CD4-positive, alpha-beta memory T cell (primary cell): ENCODE measurements around the gene PHGDH. TPM values are rescaled to one million over a fixed set of nuclear protein-coding genes. Genes with fewer than 3 reads are reported as not detected.

Source experiments
- CTCF ChIA-PET: fragments of 350-600 bp; sonication (Branson Sonifier 250); formaldehyde crosslinking; loops from one replicate; lab custom pipeline; 2021; ENCODE audit warnings: inconsistent platforms; ENCODE audit not compliant: partially characterized antibody; lab: Charles Lee
- POLR2A ChIA-PET: fragments of 350-600 bp; sonication (Branson Sonifier 250); formaldehyde crosslinking; loops from one replicate; lab custom pipeline; 2021; ENCODE audit not compliant: partially characterized antibody; lab: Charles Lee
- DNase-seq, 5 donors: peaks; one replicate each; pipeline versions ENCODE4 v3.0.0 to v3.0.0-alpha.2; 2020 to 2022; ENCODE audit warnings: mixed read lengths in 1 of 5
- H3K27ac ChIP-seq: one replicate; pipeline ENCODE4 v1.7.0; 2013; ENCODE audit warnings: low read depth, low read length
- H3K27me3 ChIP-seq: 2 replicates; pipeline ENCODE4 v1.7.0; 2013; ENCODE audit warnings: mild to moderate bottlenecking, low read length, moderate library complexity; ENCODE audit not compliant: insufficient read depth
- H3K36me3 ChIP-seq: 2 replicates; pipeline ENCODE4 v1.7.0; 2013; ENCODE audit warnings: mild to moderate bottlenecking, low read length, moderate library complexity; ENCODE audit not compliant: insufficient read depth
- H3K4me1 ChIP-seq: 2 replicates; pipeline ENCODE4 v1.7.0; 2013; ENCODE audit warnings: mild to moderate bottlenecking, low read length, moderate library complexity; ENCODE audit not compliant: insufficient read depth
- H3K4me3 ChIP-seq, 2 donors: one replicate each; pipeline ENCODE4 v1.7.0; 2013; ENCODE audit warnings: low read length in 2 of 2, mild to moderate bottlenecking in 1 of 2
- H3K9me3 ChIP-seq, 2 donors: one replicate each; pipeline ENCODE4 v1.7.0; 2013; ENCODE audit warnings: low read length in 2 of 2, control low read depth in 1 of 2; ENCODE audit not compliant: control insufficient read depth in 1 of 2
- H3K27ac Mint-ChIP-seq, 7 donors: one replicate each; pipeline ENCODE4 v1.8.0; 2020 to 2021; ENCODE audit warnings: mixed read lengths in 7 of 7, mild to moderate bottlenecking in 6 of 7, inconsistent platforms in 3 of 7, moderate library complexity in 3 of 7
- H3K27me3 Mint-ChIP-seq, 2 donors: one replicate each; pipeline ENCODE4 v1.8.0; 2020 to 2021; ENCODE audit warnings: mixed read lengths in 2 of 2
- H3K36me3 Mint-ChIP-seq, 2 donors: one replicate each; pipeline ENCODE4 v1.8.0; 2020 to 2021; ENCODE audit warnings: mixed read lengths in 2 of 2, inconsistent platforms in 1 of 2, mild to moderate bottlenecking in 1 of 2
- H3K4me1 Mint-ChIP-seq, 4 donors: one replicate each; pipeline ENCODE4 v1.8.0; 2020 to 2021; ENCODE audit warnings: mixed read lengths in 4 of 4, mild to moderate bottlenecking in 1 of 4
- H3K4me3 Mint-ChIP-seq, 8 donors: one replicate each; pipeline ENCODE4 v1.8.0; 2020 to 2021; ENCODE audit warnings: mixed read lengths in 8 of 8, mild to moderate bottlenecking in 7 of 8, moderate library complexity in 6 of 8, inconsistent platforms in 3 of 8
- H3K9me3 Mint-ChIP-seq, 8 donors: one replicate each; pipeline ENCODE4 v1.8.0; 2020 to 2021; ENCODE audit warnings: mixed read lengths in 8 of 8, mild to moderate bottlenecking in 5 of 8, inconsistent platforms in 3 of 8, moderate library complexity in 1 of 8
- intact Hi-C: fragments of 100-400 bp; cut with micrococcal nuclease; formaldehyde crosslinking; loops from one replicate; pipeline ENCODE4 v1.15.1; 2023
- polyA plus RNA-seq, 2 donors: library from polyadenylated mRNA; unstranded; fragments of 300-500 nt; fragmentation: Illumina TruSeq; gene quantifications; one replicate each; pipeline ENCODE4 v1.2.3, GENCODE V29; 2021
- total RNA-seq, 2 experiments: library from RNA; stranded (reverse); gene quantifications; one replicate each; pipeline ENCODE4 v1.2.3, GENCODE V29; 2021

PHGDH gene
- total and polyA plus RNA-seq, 4 experiments from 2014 or later: 1.5 to 3.1 (median 2.7) TPM

DNA sequence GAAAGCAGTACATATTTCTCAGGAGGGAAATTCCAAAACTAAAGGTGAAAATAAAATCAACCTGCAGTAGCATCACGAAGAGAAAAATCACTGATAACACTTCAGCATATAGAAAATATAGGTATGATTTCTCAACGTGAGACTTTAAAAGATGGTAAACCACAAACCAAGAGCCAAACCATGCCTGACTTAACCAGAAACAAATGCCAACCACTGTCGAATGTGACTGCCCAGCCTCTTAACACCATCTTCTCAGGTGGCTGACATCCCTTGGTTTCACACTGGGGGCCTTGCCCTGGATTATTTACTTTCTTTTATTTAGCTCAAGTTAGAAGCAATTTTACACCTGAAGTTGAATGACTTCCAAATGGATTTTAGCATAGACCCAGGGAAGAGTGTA is 46.9 kb downstream of the PHGDH start:
- no peaks in the 10 kb centered on the region for H3K36me3 ChIP-seq
- CTCF ChIA-PET: no interaction called here
- POLR2A ChIA-PET: no interaction called here
- no peaks in the 10 kb centered on the region for H3K9me3 Mint-ChIP-seq
- no peak overlapping the region for H3K27ac ChIP-seq
- no peaks in the 10 kb centered on the region for H3K27me3 ChIP-seq
- no peaks in the 10 kb centered on the region for H3K4me1 Mint-ChIP-seq
- no peaks in the 10 kb centered on the region for H3K9me3 ChIP-seq
- H3K36me3 Mint-ChIP-seq: no peaks in the 10 kb centered on the region
- no peaks in the 10 kb centered on the region for H3K4me1 ChIP-seq
- no peak overlapping the region for H3K4me3 ChIP-seq
- intact Hi-C loops: no loop called here
- DNase-seq: no peak
- no peak overlapping the region for H3K4me3 Mint-ChIP-seq
- H3K27me3 Mint-ChIP-seq: peaks cover 3 to 9% of the 10 kb centered on the region in 2 donors
- H3K27ac Mint-ChIP-seq: no peak overlapping the region

DNA sequence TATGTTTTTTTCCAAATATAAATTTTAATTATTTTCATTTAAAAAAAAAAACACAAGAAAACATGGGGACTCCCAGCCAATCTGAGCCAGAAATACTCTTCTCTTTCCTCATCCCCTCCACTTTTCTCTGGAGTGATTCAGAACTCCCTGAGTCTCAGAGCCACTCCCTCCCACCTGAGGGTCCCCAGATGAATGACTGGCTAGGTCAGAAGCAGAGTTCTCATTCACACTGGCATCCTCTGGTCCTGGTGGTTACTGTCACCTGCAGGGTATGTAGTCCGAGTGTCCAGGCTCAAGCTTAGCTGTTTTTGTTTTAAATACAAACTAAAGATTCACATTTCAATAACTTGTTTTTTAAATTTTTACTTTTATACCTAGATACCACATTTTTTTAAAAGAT is 50.7 kb downstream of the PHGDH start:
- Mint-ChIP-seq H3K27ac (no peak overlapping the region), H3K27me3 (peaks cover 13 to 15% of the 10 kb centered on the region in 2 donors), H3K36me3 (no peaks in the 10 kb centered on the region), H3K9me3 (no peaks in the 10 kb centered on the region), H3K4me1 (no peaks in the 10 kb centered on the region), H3K4me3 (no peak overlapping the region)
- Histone ChIP-seq H3K27me3 (no peaks in the 10 kb centered on the region), H3K36me3 (no peaks in the 10 kb centered on the region), H3K9me3 (no peaks in the 10 kb centered on the region), H3K4me1 (no peaks in the 10 kb centered on the region), H3K4me3 (no peak overlapping the region), H3K27ac (no peak overlapping the region)
- CTCF ChIA-PET: no interaction called here
- DNase-seq: no peak
- intact Hi-C loops: no loop called here
- POLR2A ChIA-PET: no interaction called here

DNA sequence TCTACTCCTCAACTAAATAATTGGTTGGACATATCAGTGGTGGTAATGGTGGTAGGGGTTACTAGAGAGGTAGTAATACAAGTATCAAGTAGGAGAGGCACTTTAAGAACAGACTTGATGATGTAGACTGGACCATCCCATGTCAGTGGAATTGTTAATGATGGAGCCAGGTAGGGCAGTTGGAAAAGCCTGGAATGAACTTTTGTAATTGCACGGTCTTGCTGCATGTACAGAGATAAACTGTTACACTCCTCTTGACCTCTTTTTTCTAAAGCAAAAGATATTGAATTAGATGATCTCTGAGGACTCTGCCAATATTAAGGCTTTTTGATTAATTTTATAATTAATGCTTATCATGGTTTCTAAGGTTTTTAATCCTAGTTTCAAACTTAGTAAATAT is 51.2 kb downstream of the PHGDH start:
- Histone ChIP-seq H3K9me3 (no peaks in the 10 kb centered on the region), H3K4me1 (no peaks in the 10 kb centered on the region), H3K27me3 (no peaks in the 10 kb centered on the region), H3K4me3 (no peak overlapping the region), H3K36me3 (no peaks in the 10 kb centered on the region), H3K27ac (no peak overlapping the region)
- Mint-ChIP-seq H3K27me3 (peaks cover 13 to 17% of the 10 kb centered on the region in 2 donors), H3K4me1 (no peaks in the 10 kb centered on the region), H3K9me3 (no peaks in the 10 kb centered on the region), H3K4me3 (no peak overlapping the region), H3K36me3 (no peaks in the 10 kb centered on the region), H3K27ac (no peak overlapping the region)
- no peak for DNase-seq
- intact Hi-C loops: no loop called here
- ChIA-PET CTCF (no interaction called here), POLR2A (no interaction called here)

DNA sequence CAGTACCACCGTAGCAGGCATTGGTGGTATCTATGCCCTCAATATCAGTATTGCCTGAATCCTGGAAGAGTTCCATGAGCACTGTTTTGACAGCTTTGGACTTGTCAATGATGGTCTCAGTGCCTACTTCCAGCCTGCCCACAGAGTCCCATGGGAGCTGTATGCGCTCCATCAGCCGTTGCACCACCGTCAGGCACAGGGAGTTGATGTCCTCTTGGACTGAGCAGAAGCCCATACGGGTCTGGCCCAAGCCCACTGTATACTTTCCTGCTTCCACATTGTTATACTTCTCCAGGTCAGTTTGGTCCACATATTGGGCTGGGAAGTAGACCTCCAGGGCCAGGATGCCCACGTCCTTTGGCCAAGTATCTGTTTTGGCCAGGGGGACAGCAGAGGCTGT is 52.5 kb downstream of the PHGDH start:
- H3K27me3 Mint-ChIP-seq: peaks cover 11 to 17% of the 10 kb centered on the region in 2 donors
- H3K36me3 ChIP-seq: no peaks in the 10 kb centered on the region
- POLR2A ChIA-PET: no interaction called here
- H3K36me3 Mint-ChIP-seq: no peaks in the 10 kb centered on the region
- H3K27ac Mint-ChIP-seq: no peak overlapping the region
- intact Hi-C loops: no loop called here
- H3K4me3 ChIP-seq: no peak overlapping the region
- H3K9me3 Mint-ChIP-seq: no peaks in the 10 kb centered on the region
- no peaks in the 10 kb centered on the region for H3K27me3 ChIP-seq
- H3K4me1 Mint-ChIP-seq: no peaks in the 10 kb centered on the region
- no peaks in the 10 kb centered on the region for H3K4me1 ChIP-seq
- CTCF ChIA-PET: interaction anchor here (2.1 kb wide), 1 partner anchor 45 kb away, joined by 4 read pairs; no protein-coding TSS in a partner anchor
- H3K27ac ChIP-seq: no peak overlapping the region
- H3K4me3 Mint-ChIP-seq: no peak overlapping the region
- no peaks in the 10 kb centered on the region for H3K9me3 ChIP-seq
- no peak for DNase-seq

DNA sequence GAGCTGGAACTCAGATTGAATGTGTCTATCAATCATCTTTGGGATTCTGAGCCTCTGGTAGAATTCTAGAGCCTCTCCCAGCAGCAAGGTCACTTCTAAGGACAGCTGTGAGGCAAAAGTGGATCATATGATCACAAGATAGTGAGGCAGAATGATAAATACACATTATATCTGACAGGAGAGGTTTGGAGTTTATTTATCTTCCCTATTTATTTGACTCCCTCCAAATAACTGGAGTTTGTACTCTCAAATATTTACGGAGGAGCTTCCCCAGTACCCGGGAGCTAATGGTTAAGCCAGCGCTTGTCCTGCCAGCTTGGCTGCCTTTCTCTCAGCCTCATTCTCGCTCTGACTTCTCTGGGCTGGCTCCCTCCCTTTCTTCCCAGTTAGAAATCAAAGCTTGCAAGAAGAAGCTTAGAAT is 54.6 kb downstream of the PHGDH start:
- Mint-ChIP-seq H3K36me3 (no peaks in the 10 kb centered on the region), H3K27ac (no peak overlapping the region), H3K27me3 (peaks cover 8 to 14% of the 10 kb centered on the region in 2 donors), H3K4me1 (no peaks in the 10 kb centered on the region), H3K9me3 (no peaks in the 10 kb centered on the region), H3K4me3 (no peak overlapping the region)
- Histone ChIP-seq H3K27ac (no peak overlapping the region), H3K36me3 (no peaks in the 10 kb centered on the region), H3K9me3 (no peaks in the 10 kb centered on the region), H3K4me3 (no peak overlapping the region), H3K4me1 (no peaks in the 10 kb centered on the region), H3K27me3 (no peaks in the 10 kb centered on the region)
- intact Hi-C loops: no loop called here
- ChIA-PET POLR2A (no interaction called here), CTCF (no interaction called here)
- no peak for DNase-seq

DNA sequence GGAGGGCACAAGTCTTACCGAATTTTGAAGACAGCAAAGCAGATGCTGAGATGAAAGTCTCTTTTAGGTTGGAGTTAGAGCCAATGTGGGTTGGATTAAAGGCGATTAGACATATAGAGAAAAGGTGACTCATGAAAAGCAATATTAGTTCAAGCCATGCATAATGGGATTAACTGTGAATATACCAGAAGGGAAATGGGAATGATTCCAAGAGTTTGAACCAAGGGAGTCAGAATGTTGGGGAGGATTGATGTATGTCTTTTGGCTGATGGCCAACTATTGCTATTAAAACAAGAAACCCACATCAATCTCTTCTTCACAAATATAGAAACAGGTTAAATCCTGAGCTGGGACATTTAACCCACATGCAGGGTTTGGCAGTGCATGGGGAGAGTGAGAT is 55.8 kb downstream of the PHGDH start:
- CTCF ChIA-PET: no interaction called here
- Histone ChIP-seq H3K9me3 (no peaks in the 10 kb centered on the region), H3K4me1 (no peaks in the 10 kb centered on the region), H3K36me3 (no peaks in the 10 kb centered on the region), H3K4me3 (no peak overlapping the region), H3K27ac (no peak overlapping the region), H3K27me3 (no peaks in the 10 kb centered on the region)
- Mint-ChIP-seq H3K27ac (no peak overlapping the region), H3K4me3 (no peak overlapping the region), H3K27me3 (peaks cover 8 to 14% of the 10 kb centered on the region in 2 donors), H3K36me3 (no peaks in the 10 kb centered on the region), H3K9me3 (no peaks in the 10 kb centered on the region), H3K4me1 (no peaks in the 10 kb centered on the region)
- intact Hi-C loops: no loop called here
- POLR2A ChIA-PET: no interaction called here
- DNase-seq: no peak

DNA sequence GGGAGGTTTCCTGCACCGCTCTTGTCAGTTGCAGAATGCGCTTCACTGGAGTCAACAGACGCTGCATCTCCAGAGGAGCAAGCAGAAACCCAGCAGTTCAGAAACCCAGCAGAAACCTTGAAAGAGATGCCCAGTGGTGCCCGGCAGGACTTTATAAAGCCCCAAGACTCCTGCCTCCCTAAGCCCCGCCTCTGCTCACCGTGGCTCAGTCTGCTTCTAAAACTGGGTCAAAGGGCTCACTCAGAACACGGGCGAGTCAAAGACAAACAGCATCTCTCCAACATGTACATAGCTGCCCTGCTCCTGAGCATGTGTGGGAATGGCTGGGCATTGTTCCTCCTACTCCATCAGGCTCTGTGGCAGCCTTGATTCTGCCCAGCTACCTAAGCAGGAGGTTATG is 57.0 kb downstream of the PHGDH start, which contains the start of gene HMGCS2:
HMGCS2 (minus strand) TSS at position 128 of the 400 bp plus-strand sequence; CDS start at position 67, 61 bp downstream.
- Histone ChIP-seq H3K4me3 (no peak within 1 kb of the TSS), H3K27ac (no peak within 1 kb of the TSS), H3K4me1 (no peaks in the 10 kb centered on the region), H3K36me3 (no peaks in the 10 kb centered on the region), H3K9me3 (no peaks in the 10 kb centered on the region), H3K27me3 (no peaks in the 10 kb centered on the region)
- ChIA-PET POLR2A (no interaction called here), CTCF (no interaction called here)
- no peak for DNase-seq
- H3K4me1 Mint-ChIP-seq: no peaks in the 10 kb centered on the region
- no peak within 1 kb of the TSS for H3K4me3 Mint-ChIP-seq
- H3K9me3 Mint-ChIP-seq: no peaks in the 10 kb centered on the region
- no peaks in the 10 kb centered on the region for H3K36me3 Mint-ChIP-seq
- intact Hi-C loops: no loop called here
- no peak within 1 kb of the TSS for H3K27ac Mint-ChIP-seq
- peaks cover 12 to 18% of the 10 kb centered on the region in 2 donors for H3K27me3 Mint-ChIP-seq

DNA sequence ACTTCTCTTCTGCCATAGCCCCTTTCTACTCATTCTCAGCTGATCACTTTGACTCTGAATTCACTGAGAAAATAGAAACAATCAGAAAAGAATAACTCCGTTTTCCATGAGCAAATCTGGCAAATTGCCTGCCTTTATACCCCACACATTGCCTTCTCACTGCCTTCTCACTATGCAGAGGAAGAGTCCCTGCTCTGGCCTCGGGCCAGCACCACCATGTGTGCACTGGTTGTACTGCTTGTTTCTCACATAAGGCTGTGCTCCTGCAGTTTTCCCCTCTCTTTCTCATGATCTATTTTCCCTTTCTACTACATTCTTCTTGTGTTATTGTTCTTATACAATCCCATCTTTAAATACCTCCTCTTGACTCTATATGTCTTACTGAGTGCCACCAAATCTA is 59.3 kb downstream of the PHGDH start:
- Mint-ChIP-seq H3K9me3 (no peaks in the 10 kb centered on the region), H3K27ac (no peak overlapping the region), H3K4me1 (no peaks in the 10 kb centered on the region), H3K36me3 (no peaks in the 10 kb centered on the region), H3K27me3 (peaks cover 10 to 12% of the 10 kb centered on the region in 2 donors), H3K4me3 (no peak overlapping the region)
- Histone ChIP-seq H3K27me3 (no peaks in the 10 kb centered on the region), H3K9me3 (no peaks in the 10 kb centered on the region), H3K4me1 (no peaks in the 10 kb centered on the region), H3K27ac (no peak overlapping the region), H3K4me3 (no peak overlapping the region), H3K36me3 (no peaks in the 10 kb centered on the region)
- ChIA-PET CTCF (no interaction called here), POLR2A (no interaction called here)
- DNase-seq: no peak
- intact Hi-C loops: no loop called here
